Globus pallidus (tissue), 1 donor: Measurements from ENCODE around the gene CD226.
"Not testable (repeated sequence)": the region's sequence is repeated elsewhere in the genome, so short reads cannot be mapped to it uniquely, and the experiment has no call there.

Experiments
- DNase-seq: peaks from one replicate; pipeline ENCODE4 v3.0.0-alpha.2; 2015; ENCODE audit warnings: low spot score

CD226 gene

GRCh38 chr18:69947361-69948133, at the start of gene CD226:
CD226 (minus strand) TSS chr18:69947873; CDS start chr18:69947406, 467 bp downstream.
- DNase-seq = no peak

GRCh38 chr18:69996951-69997798, 49.5 kb upstream of the CD226 start:
- DNase-seq = no peak

- no peak for DNase-seq
Observed at GRCh38 chr18:69996417-69996816, 48.7 kb upstream of the CD226 start.

GRCh38 chr18:69995774-69996173, 48.1 kb upstream of the CD226 start:
- no peak for DNase-seq

GRCh38 chr18:69992776-69993175, 45.1 kb upstream of the CD226 start:
- no peak for DNase-seq

GRCh38 chr18:69987870-69988269, 40.2 kb upstream of the CD226 start:
- no peak for DNase-seq

- no peak for DNase-seq
Observed at GRCh38 chr18:69985239-69985638, 37.6 kb upstream of the CD226 start.

- DNase-seq = no peak
Observed at GRCh38 chr18:69982417-69982816, 34.7 kb upstream of the CD226 start.

GRCh38 chr18:69981948-69982347, 34.3 kb upstream of the CD226 start:
- no peak for DNase-seq

- DNase-seq = no peak
Observed at GRCh38 chr18:69980982-69981804, 33.5 kb upstream of the CD226 start.

GRCh38 chr18:69980509-69980908, 32.8 kb upstream of the CD226 start:
- no peak for DNase-seq

GRCh38 chr18:69978732-69979715, 31.4 kb upstream of the CD226 start:
- DNase-seq = no peak

- DNase-seq = not testable (repeated sequence)
Observed at GRCh38 chr18:69975294-69975693, 27.6 kb upstream of the CD226 start.

- DNase-seq = no peak
Observed at GRCh38 chr18:69974365-69974764, 26.7 kb upstream of the CD226 start.

GRCh38 chr18:69969491-69969890, 21.8 kb upstream of the CD226 start:
- DNase-seq = no peak

GRCh38 chr18:69968039-69968438, 20.4 kb upstream of the CD226 start:
- no peak for DNase-seq

GRCh38 chr18:69963196-69963595, 15.5 kb upstream of the CD226 start:
- no peak for DNase-seq

- DNase-seq = no peak
Observed at GRCh38 chr18:69961718-69962117, 14.0 kb upstream of the CD226 start.

GRCh38 chr18:69958422-69958821, 10.7 kb upstream of the CD226 start:
- no peak for DNase-seq

GRCh38 chr18:69957747-69958146, 10.1 kb upstream of the CD226 start:
- DNase-seq = no peak
